Retinal pigment epithelial cell (primary cell): ENCODE measurements around the gene WDR33.

Source experiments
- DNase-seq: peaks from one replicate; pipeline ENCODE4 v3.0.0-alpha.2; 2010; ENCODE audit warnings: low read depth
- H3K4me3 ChIP-seq: 2 replicates; pipeline ENCODE4 v1.5.1; 2011; ENCODE audit warnings: mild to moderate bottlenecking, low read length, control low read depth, moderate library complexity
- TF ChIP-seq, protein P1 (sequence below): conservative IDR thresholded peaks from 2 replicates; pipeline ENCODE4 v1.5.1; 2011; ENCODE audit warnings: low read depth, low read length, control low read depth, inconsistent platforms

The WDR33 gene

GRCh38 chr2:127740665-127741288, 70.2 kb downstream of the WDR33 start:
- H3K4me3 ChIP-seq = no peak overlapping the region
- no peak for DNase-seq
- TF ChIP-seq, protein P1, sequence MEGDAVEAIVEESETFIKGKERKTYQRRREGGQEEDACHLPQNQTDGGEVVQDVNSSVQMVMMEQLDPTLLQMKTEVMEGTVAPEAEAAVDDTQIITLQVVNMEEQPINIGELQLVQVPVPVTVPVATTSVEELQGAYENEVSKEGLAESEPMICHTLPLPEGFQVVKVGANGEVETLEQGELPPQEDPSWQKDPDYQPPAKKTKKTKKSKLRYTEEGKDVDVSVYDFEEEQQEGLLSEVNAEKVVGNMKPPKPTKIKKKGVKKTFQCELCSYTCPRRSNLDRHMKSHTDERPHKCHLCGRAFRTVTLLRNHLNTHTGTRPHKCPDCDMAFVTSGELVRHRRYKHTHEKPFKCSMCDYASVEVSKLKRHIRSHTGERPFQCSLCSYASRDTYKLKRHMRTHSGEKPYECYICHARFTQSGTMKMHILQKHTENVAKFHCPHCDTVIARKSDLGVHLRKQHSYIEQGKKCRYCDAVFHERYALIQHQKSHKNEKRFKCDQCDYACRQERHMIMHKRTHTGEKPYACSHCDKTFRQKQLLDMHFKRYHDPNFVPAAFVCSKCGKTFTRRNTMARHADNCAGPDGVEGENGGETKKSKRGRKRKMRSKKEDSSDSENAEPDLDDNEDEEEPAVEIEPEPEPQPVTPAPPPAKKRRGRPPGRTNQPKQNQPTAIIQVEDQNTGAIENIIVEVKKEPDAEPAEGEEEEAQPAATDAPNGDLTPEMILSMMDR = no peak

GRCh38 chr2:127739800-127740199, 71.2 kb downstream of the WDR33 start:
- DNase-seq = no peak

DNA sequence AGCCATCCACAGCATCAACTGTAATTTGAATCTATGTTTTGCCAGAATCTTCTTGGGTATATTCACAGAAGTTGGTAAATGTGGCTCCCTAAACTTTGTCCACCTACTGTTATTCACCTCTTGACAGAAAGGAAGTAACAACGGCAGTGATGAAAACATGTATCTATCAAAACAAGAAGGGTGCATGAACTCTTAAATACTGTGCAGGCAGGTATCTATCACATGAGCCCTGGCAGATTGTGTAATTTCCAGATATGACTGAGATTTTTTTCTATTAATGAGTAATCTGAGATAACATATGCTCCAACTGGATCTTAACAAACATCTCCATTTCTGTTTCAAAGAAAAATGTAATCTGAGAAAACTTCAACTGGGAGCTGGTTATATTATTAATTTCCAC, 73.1 kb downstream of the WDR33 start:
- H3K4me3 ChIP-seq = no peak overlapping the region
- no peak for DNase-seq
- TF ChIP-seq, protein P1 = no peak

More at GRCh38 chr2:127739800-127740199, 71.2 kb downstream of the WDR33 start:
- no peak overlapping the region for H3K4me3 ChIP-seq
- TF ChIP-seq, protein P1 = no peak

GRCh38 chr2:127735537-127736399, 75.2 kb downstream of the WDR33 start:
- TF ChIP-seq, protein P1 = no peak
- no peak overlapping the region for H3K4me3 ChIP-seq
- no peak for DNase-seq

DNA sequence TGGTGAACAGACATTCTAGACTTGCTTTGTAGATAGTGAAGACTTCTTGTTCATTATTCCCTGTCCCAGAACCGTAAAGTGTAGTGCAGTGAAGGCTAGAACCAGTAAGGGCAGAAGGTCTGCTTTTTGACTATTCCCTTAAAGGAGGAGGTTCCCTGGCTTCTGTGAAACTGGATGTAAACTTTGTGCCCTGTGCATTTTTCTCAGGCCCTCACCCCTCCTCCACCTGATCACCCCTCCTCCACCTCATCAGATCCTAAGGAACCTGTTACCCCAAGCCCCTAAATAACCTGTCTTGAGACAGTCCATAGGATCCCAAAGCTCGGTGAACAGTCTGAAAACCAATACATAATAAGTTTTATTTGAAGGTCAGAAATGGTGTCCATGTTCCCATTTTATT, 75.9 kb downstream of the WDR33 start:
- no peak for DNase-seq
- TF ChIP-seq, protein P1 = no peak
- no peak overlapping the region for H3K4me3 ChIP-seq

DNA sequence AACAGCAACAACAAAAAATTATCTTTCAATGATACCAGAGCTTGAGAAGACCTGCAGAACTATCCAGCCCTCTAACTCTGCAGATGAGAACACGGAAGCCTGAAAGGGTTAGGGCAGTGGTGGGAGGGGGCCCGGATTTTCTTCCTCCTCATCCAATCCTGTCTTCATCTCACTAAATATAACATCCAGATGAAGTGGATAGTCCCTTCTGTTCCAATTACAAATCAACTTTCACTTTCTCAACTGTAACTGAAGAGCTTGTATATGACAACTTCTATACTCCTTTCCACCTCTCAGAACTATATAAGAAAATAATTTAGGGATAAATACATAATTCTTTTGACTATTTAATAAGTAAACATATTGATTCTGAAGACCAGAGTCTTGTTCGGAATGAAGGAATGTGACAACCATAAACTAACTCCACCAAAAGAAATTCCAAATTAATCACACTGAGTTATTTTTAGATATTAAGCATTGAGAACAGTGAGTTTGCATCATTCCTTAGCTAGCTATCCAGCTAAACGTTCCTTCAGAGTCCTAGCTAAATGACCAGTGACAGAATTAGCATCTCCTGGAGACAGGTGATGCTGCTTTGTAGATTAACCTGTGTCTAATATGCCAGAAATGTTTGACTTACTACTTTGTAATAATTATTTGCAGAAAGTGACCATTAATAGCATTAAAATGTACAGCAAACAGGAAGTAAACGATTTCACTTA, 77.0 kb downstream of the WDR33 start:
- TF ChIP-seq, protein P1 = no peak
- no peak for DNase-seq
- H3K4me3 ChIP-seq = no peak overlapping the region
